Endothelial cell of umbilical vein (primary cell): Measurements from ENCODE around the gene IRS1.

Source experiments
- EZH2 ChIP-seq: IDR thresholded peaks from 2 replicates; pipeline ENCODE4 v1.6.1; 2012; ENCODE audit warnings: borderline replicate concordance, low read depth, mild to moderate bottlenecking, moderate library complexity, low read length, inconsistent platforms; ENCODE audit not compliant: severe bottlenecking
- GATA2 ChIP-seq: IDR thresholded peaks from 2 replicates; pipeline ENCODE4 v1.7.0; 2011; ENCODE audit warnings: low read depth, mild to moderate bottlenecking, moderate library complexity, mixed read lengths, low read length; ENCODE audit not compliant: insufficient read length, insufficient read depth
- JUN ChIP-seq: IDR thresholded peaks from 2 replicates; pipeline ENCODE4 v1.6.1; 2011; ENCODE audit warnings: borderline replicate concordance, low read depth; ENCODE audit not compliant: insufficient read length, insufficient read depth
- MYC ChIP-seq: IDR thresholded peaks from one replicate; pipeline ENCODE4 v1.6.1; 2011; ENCODE audit warnings: mild to moderate bottlenecking, low read depth, low read length
- POLR2A ChIP-seq: IDR thresholded peaks from 2 replicates; pipeline ENCODE4 v1.6.1; 2012; ENCODE audit warnings: low read depth, mild to moderate bottlenecking, control low read depth, low read length
- POLR2AphosphoS5 ChIP-seq: IDR thresholded peaks from 2 replicates; pipeline ENCODE4 v1.6.1; 2012; ENCODE audit warnings: low read depth, mild to moderate bottlenecking, control low read depth, low read length, moderate library complexity; ENCODE audit not compliant: insufficient read depth
- TF ChIP-seq, protein P1 (sequence below), 2 donors: IDR thresholded peaks; 1 replicate in 1 of 2; 2 replicates in 1 of 2; pipeline ENCODE4 v1.5.1; 2011; ENCODE audit warnings: low read length in 2 of 2, mild to moderate bottlenecking in 2 of 2, moderate library complexity in 2 of 2, control low read depth in 1 of 2, inconsistent platforms in 1 of 2, low read depth in 1 of 2; ENCODE audit not compliant: insufficient read depth in 1 of 2; ENCODE audit errors: extremely low read depth in 1 of 2
- TF ChIP-seq, protein P2 (sequence below): IDR thresholded peaks from 2 replicates; pipeline ENCODE4 v1.6.1; 2011; ENCODE audit not compliant: insufficient read depth, insufficient read length

DNA sequence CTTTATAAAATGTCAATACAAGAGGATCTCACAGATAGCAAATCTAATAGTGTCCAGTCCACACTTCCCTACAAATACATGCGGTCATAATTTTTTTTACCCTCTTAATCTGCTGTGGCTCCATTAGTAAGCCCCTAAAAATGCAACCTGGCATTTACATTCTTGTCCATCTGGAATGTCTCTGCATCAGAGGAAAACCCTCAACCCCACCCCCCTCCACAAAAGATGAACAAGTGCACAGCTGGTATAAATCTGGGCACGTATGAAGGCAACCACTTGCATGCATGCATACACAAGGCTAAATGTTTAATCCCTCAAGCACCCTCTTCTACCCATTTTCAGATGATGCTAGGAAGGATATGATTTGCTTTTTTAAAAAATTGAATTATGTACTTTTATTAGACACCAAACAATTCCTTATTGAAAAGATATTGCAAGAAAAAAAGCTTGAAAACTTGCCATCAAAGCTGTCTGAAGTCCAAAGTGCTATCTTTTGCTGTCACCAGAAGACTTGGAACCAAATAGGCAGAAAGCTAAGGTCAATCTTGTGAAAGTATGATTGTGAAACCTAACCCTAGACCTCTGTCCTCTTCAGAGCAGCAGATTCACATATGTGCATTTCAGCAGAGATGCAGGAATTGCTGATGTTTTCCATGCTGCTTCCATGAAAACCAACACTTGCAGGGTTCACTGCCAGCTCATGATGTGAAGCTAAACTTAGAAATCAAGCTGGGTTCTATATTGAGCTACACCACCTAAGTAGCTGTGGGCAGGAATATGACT, 39.0 kb downstream of the IRS1 start:
- TF ChIP-seq POLR2A (no peak), EZH2 (no peak), JUN (no peak), GATA2 (no peak), MYC (no peak), POLR2AphosphoS5 (no peak)
- TF ChIP-seq, protein P1, sequence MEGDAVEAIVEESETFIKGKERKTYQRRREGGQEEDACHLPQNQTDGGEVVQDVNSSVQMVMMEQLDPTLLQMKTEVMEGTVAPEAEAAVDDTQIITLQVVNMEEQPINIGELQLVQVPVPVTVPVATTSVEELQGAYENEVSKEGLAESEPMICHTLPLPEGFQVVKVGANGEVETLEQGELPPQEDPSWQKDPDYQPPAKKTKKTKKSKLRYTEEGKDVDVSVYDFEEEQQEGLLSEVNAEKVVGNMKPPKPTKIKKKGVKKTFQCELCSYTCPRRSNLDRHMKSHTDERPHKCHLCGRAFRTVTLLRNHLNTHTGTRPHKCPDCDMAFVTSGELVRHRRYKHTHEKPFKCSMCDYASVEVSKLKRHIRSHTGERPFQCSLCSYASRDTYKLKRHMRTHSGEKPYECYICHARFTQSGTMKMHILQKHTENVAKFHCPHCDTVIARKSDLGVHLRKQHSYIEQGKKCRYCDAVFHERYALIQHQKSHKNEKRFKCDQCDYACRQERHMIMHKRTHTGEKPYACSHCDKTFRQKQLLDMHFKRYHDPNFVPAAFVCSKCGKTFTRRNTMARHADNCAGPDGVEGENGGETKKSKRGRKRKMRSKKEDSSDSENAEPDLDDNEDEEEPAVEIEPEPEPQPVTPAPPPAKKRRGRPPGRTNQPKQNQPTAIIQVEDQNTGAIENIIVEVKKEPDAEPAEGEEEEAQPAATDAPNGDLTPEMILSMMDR (IDR thresholded peaks at IDR 0.05; ENCODE audit: extremely low read depth in 1 of 2, insufficient read depth in 1 of 2, low read depth in 1 of 2, low read length in 2 of 2): no peak
- TF ChIP-seq, protein P2, sequence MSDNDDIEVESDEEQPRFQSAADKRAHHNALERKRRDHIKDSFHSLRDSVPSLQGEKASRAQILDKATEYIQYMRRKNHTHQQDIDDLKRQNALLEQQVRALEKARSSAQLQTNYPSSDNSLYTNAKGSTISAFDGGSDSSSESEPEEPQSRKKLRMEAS: no peak
